ENCODE data around the gene KLHL6. TPM values are rescaled to one million over a fixed set of nuclear protein-coding genes. Genes with fewer than 3 reads are reported as not detected.

The KLHL6 gene
- total and polyA plus RNA-seq, 10 of the 15 experiments (the other 5 are each of a cell fraction or from before 2014, with no cell fraction given): 4.0 to 91.8 (median 24.4) TPM

- TF ChIP-seq CEBPZ (IDR thresholded peaks at IDR 0.05; ENCODE audit: low read depth, low read length) (no peak), NFYA (IDR thresholded peaks at IDR 0.05; ENCODE audit: borderline replicate concordance, low read depth, low read length) (no peak), MYC (IDR thresholded peaks at IDR 0.05; ENCODE audit: insufficient read depth, insufficient read length, insufficient replicate concordance, low read length, severe bottlenecking) (no peak), MYB (IDR thresholded peaks at IDR 0.05; ENCODE audit: borderline replicate concordance, low read depth, low read length) (no peak), CBFB (IDR thresholded peaks at IDR 0.05; ENCODE audit: low read depth) (peak; percentile 91), CHD2 (IDR thresholded peaks at IDR 0.05; ENCODE audit: borderline replicate concordance, low read depth, low read length) (peak; percentile 74; the same call in 1 of the 2 replicates), CEBPB (IDR thresholded peaks at IDR 0.05; ENCODE audit: borderline replicate concordance in 1 of 2, low read depth in 2 of 2, low read length in 2 of 2) (no peak), EED (IDR thresholded peaks at IDR 0.05; ENCODE audit: low read depth) (peak; percentile 92), FOS (IDR thresholded peaks at IDR 0.05; ENCODE audit: borderline replicate concordance, extremely low read depth, insufficient read length) (no peak), RELA (IDR thresholded peaks at IDR 0.05; ENCODE audit: borderline replicate concordance, partially characterized antibody) (peak; percentile 63), SMAD5 (IDR thresholded peaks at IDR 0.05; ENCODE audit: low read depth) (no peak), SMARCA5 (IDR thresholded peaks at IDR 0.05) (no peak), USF1 (IDR thresholded peaks at IDR 0.05; ENCODE audit: borderline replicate concordance, extremely low read length, insufficient read depth, low read depth, low read length) (no peak), WRNIP1 (IDR thresholded peaks at IDR 0.05; ENCODE audit: borderline replicate concordance, low read depth, low read length) (no peak), HSF1 (IDR thresholded peaks at IDR 0.05; ENCODE audit: low read depth, low read length) (no peak), IRF3 (IDR thresholded peaks at IDR 0.05) (no peak), BMI1 (IDR thresholded peaks at IDR 0.05; ENCODE audit: borderline replicate concordance) (peak; percentile 85; the same call in 1 of the 2 replicates), HDGF (IDR thresholded peaks at IDR 0.05) (peak; percentile 85), NFXL1 (IDR thresholded peaks at IDR 0.05; ENCODE audit: borderline replicate concordance) (no peak), ATF7 (IDR thresholded peaks at IDR 0.05; ENCODE audit: low read depth) (peak; percentile 80), TARDBP (IDR thresholded peaks at IDR 0.05; ENCODE audit: borderline replicate concordance) (no peak), IKZF2 (IDR thresholded peaks at IDR 0.05) (peak; percentile 97 to 98), MEF2B (IDR thresholded peaks at IDR 0.05; ENCODE audit: partially characterized antibody, poor library complexity, severe bottlenecking) (peak; percentile 82)
These were observed 27.8 kb downstream of the KLHL6 start (continued) for GRCh38 chr3:183527428-183528379.
